ENCODE measurements around the gene PPARD.

The PPARD gene

GRCh38 chr6:35469751-35470662 is 127.6 kb downstream of the PPARD start:
- DNase-seq (ENCODE audit: low spot score): no peak

- DNase-seq (ENCODE audit: low spot score): no peak
These were observed 128.3 kb downstream of the PPARD start for GRCh38 chr6:35470663-35471120.

GRCh38 chr6:35471836-35472345 is 129.5 kb downstream of the PPARD start:
- no peak for DNase-seq (ENCODE audit: low spot score)

GRCh38 chr6:35473075-35473849 is 130.9 kb downstream of the PPARD start:
- no peak for DNase-seq (ENCODE audit: low spot score)

- no peak for DNase-seq (ENCODE audit: low spot score)
These were observed 131.4 kb downstream of the PPARD start for GRCh38 chr6:35473850-35474130.

- no peak for DNase-seq (ENCODE audit: low spot score)
These were observed 132.0 kb downstream of the PPARD start for GRCh38 chr6:35474131-35474941.

- no peak for DNase-seq (ENCODE audit: low spot score)
These were observed 132.7 kb downstream of the PPARD start for GRCh38 chr6:35474942-35475570.

GRCh38 chr6:35475573-35475972 is 133.2 kb downstream of the PPARD start:
- DNase-seq (ENCODE audit: low spot score): no peak

GRCh38 chr6:35476004-35476403 is 133.6 kb downstream of the PPARD start:
- no peak for DNase-seq (ENCODE audit: low spot score)

GRCh38 chr6:35477028-35477427 is 134.7 kb downstream of the PPARD start:
- DNase-seq (ENCODE audit: low spot score): no peak
